ENCODE data around the gene SLC25A47. TPM values are rescaled to one million over a fixed set of nuclear protein-coding genes. Genes with fewer than 3 reads are reported as not detected.
A peak's percentile ranks its signal among the peaks of the same experiment; 100 is the strongest.
"Not testable (repeated sequence)": the region's sequence is repeated elsewhere in the genome, so short reads cannot be mapped to it uniquely, and the experiment has no call there.

SLC25A47 gene
- total RNA-seq, 1 experiment from 2014 or later, result not detected

DNA sequence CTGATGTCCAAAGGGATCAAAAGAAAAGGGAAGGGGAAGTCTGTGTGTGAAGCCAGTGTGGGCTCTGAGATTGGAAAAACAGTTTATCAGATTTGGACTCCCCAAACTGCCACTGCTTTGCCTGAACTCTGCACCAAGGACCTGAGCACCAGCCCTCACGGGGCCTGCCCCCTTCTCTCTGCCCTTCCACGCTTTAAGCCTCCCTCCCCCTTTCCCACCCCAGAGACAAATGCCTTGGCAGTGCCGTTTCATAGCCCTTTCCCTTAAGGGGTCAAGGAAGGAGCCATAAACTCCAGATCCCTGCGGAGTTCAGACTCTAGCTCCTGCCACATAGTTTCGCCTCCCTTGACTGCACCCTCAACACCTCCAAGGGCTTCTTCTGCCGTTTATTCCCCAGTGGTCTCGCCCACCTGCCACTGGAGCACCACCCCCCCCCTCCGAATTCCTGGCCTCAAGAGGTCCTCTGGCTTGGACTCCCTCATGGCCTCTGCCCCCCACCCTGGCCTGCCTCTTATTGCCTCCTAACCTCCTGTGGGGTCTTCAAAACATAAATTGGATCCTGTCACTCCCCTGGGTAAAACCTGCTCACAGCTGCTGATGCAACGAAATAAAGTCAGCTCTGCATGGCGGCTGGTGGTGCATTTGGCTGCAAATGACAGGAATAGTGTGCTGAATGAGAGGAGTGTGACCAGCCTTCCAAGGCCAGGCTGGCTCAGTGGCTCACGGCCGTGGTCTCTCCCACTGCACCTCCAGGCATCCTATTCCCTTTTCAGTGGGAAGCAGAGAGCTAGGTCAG lies 35.7 kb upstream of the SLC25A47 start:
- peak; percentile 12 for DNase-seq (ENCODE audit: low spot score)
- ChIA-PET CTCF (interaction anchor here (1.2 to 1.4 kb wide), 2 partner anchors 90 to 94 kb away, joined by 3 to 4 read pairs; no protein-coding TSS in a partner anchor), POLR2A (no interaction called here)
- Mint-ChIP-seq H3K4me1 (peaks cover 35% of the 10 kb centered on the region), H3K4me3 (no peak overlapping the region), H3K9me3 (no peaks in the 10 kb centered on the region), H3K27me3 (ENCODE audit: low read depth) (no peaks in the 10 kb centered on the region), H3K27ac (peak overlapping the region; percentile 87), H3K36me3 (peaks cover 3% of the 10 kb centered on the region; the same call in 1 of the 2 replicates)
- TF ChIP-seq, protein P1, sequence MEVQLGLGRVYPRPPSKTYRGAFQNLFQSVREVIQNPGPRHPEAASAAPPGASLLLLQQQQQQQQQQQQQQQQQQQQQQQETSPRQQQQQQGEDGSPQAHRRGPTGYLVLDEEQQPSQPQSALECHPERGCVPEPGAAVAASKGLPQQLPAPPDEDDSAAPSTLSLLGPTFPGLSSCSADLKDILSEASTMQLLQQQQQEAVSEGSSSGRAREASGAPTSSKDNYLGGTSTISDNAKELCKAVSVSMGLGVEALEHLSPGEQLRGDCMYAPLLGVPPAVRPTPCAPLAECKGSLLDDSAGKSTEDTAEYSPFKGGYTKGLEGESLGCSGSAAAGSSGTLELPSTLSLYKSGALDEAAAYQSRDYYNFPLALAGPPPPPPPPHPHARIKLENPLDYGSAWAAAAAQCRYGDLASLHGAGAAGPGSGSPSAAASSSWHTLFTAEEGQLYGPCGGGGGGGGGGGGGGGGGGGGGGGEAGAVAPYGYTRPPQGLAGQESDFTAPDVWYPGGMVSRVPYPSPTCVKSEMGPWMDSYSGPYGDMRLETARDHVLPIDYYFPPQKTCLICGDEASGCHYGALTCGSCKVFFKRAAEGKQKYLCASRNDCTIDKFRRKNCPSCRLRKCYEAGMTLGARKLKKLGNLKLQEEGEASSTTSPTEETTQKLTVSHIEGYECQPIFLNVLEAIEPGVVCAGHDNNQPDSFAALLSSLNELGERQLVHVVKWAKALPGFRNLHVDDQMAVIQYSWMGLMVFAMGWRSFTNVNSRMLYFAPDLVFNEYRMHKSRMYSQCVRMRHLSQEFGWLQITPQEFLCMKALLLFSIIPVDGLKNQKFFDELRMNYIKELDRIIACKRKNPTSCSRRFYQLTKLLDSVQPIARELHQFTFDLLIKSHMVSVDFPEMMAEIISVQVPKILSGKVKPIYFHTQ (CRISPR knock-in tag; IDR thresholded peaks at IDR 0.05), result no peak
- no peak for TF ChIP-seq OVOL2 (CRISPR knock-in tag; IDR thresholded peaks at IDR 0.05; ENCODE audit: borderline replicate concordance)
- TF ChIP-seq, protein P2, sequence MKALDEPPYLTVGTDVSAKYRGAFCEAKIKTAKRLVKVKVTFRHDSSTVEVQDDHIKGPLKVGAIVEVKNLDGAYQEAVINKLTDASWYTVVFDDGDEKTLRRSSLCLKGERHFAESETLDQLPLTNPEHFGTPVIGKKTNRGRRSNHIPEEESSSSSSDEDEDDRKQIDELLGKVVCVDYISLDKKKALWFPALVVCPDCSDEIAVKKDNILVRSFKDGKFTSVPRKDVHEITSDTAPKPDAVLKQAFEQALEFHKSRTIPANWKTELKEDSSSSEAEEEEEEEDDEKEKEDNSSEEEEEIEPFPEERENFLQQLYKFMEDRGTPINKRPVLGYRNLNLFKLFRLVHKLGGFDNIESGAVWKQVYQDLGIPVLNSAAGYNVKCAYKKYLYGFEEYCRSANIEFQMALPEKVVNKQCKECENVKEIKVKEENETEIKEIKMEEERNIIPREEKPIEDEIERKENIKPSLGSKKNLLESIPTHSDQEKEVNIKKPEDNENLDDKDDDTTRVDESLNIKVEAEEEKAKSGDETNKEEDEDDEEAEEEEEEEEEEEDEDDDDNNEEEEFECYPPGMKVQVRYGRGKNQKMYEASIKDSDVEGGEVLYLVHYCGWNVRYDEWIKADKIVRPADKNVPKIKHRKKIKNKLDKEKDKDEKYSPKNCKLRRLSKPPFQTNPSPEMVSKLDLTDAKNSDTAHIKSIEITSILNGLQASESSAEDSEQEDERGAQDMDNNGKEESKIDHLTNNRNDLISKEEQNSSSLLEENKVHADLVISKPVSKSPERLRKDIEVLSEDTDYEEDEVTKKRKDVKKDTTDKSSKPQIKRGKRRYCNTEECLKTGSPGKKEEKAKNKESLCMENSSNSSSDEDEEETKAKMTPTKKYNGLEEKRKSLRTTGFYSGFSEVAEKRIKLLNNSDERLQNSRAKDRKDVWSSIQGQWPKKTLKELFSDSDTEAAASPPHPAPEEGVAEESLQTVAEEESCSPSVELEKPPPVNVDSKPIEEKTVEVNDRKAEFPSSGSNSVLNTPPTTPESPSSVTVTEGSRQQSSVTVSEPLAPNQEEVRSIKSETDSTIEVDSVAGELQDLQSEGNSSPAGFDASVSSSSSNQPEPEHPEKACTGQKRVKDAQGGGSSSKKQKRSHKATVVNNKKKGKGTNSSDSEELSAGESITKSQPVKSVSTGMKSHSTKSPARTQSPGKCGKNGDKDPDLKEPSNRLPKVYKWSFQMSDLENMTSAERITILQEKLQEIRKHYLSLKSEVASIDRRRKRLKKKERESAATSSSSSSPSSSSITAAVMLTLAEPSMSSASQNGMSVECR (CRISPR knock-in tag; IDR thresholded peaks at IDR 0.05; ENCODE audit: borderline replicate concordance), result no peak
- no peak for TF ChIP-seq ZNF263 (CRISPR knock-in tag; IDR thresholded peaks at IDR 0.05; ENCODE audit: low read depth)
- no peak for ATAC-seq

DNA sequence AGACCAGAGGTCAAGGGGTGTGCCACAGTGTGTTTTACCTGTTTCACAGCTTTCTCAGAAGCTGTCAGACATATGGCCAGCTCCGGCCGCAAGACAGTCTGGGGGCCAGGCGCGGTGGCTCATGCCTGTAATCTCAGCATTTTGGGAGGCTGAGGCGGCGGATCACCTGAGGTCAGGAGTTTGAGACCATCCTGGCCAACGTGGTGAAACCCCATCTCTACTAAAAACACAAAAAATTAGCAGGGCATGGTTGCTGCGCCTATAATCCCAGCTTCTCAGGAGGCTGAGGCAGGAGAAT lies 35.2 kb upstream of the SLC25A47 start:
- ATAC-seq; H3K9me3 Mint-ChIP-seq; DNase-seq (ENCODE audit: low spot score); H3K36me3 Mint-ChIP-seq; POLR2A ChIA-PET; H3K4me3 Mint-ChIP-seq; H3K27me3 Mint-ChIP-seq (ENCODE audit: low read depth): not testable (repeated sequence)
- CTCF ChIA-PET, result interaction anchor here (1.2 to 1.4 kb wide), 2 partner anchors 89 to 95 kb away, joined by 3 to 4 read pairs; no protein-coding TSS in a partner anchor
- H3K4me1 Mint-ChIP-seq, result peaks cover 31% of the 10 kb centered on the region
- peak overlapping the region; percentile 87; the same call in 1 of the 2 replicates for H3K27ac Mint-ChIP-seq

DNA sequence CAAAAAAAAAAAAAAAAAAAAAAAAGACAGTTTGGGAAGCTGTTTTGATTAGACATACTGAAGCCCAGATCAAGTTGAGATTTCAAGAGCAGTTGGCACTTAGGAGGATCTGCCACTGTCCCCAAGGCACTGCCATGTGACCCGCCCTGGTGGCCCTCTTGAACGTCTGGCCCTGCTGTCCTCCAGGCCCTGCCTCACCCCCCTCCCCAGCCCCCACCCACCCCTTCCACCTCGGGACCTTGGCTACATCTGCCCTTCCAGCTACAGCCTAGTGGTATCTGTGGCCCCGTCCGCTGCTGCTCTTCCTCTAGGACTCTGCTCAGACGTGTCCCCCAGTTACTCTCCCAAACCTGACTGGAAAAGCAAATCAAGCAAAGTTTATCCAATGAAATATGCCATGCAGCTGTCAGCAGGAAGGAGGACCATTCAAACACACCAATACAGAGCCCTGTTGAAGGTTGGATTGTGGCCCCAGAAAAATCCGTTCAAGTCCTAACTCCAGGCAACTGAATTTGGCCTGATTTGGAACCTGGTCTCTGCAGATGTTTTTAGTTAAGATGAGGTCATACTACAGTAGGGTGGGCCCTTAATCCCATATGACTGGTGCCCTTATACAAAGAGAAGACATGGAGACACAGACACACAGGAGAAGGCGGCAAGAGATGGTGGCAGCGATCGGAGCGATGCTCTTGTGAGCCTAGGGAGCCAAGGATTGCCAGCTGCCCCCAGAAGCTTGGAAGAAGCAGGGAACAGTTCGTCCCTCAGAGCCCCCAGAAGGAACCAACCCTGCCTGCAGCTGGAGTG lies 34.6 kb upstream of the SLC25A47 start:
- no peaks in the 10 kb centered on the region for H3K9me3 Mint-ChIP-seq
- no peak for ATAC-seq
- POLR2A ChIA-PET, result no interaction called here
- H3K4me3 Mint-ChIP-seq, result no peak overlapping the region
- H3K4me1 Mint-ChIP-seq, result peaks cover 28% of the 10 kb centered on the region
- peak; percentile 5 for DNase-seq (ENCODE audit: low spot score)
- CTCF ChIA-PET, result interaction anchor here (1.2 to 1.7 kb wide), 3 partner anchors 17 to 95 kb away, joined by 3 to 8 read pairs (median 4); no protein-coding TSS in a partner anchor
- peaks cover 3% of the 10 kb centered on the region; the same call in 1 of the 2 replicates for H3K36me3 Mint-ChIP-seq
- H3K27me3 Mint-ChIP-seq (ENCODE audit: low read depth), result no peaks in the 10 kb centered on the region
- H3K27ac Mint-ChIP-seq, result peak overlapping the region; percentile 46
- TF ChIP-seq ZNF396 (CRISPR knock-in tag; IDR thresholded peaks at IDR 0.05; ENCODE audit: borderline replicate concordance) (no peak), SOX15 (CRISPR knock-in tag; IDR thresholded peaks at IDR 0.05) (no peak), SMAD4 (CRISPR knock-in tag; IDR thresholded peaks at IDR 0.05) (no peak)
- TF ChIP-seq, protein P3, sequence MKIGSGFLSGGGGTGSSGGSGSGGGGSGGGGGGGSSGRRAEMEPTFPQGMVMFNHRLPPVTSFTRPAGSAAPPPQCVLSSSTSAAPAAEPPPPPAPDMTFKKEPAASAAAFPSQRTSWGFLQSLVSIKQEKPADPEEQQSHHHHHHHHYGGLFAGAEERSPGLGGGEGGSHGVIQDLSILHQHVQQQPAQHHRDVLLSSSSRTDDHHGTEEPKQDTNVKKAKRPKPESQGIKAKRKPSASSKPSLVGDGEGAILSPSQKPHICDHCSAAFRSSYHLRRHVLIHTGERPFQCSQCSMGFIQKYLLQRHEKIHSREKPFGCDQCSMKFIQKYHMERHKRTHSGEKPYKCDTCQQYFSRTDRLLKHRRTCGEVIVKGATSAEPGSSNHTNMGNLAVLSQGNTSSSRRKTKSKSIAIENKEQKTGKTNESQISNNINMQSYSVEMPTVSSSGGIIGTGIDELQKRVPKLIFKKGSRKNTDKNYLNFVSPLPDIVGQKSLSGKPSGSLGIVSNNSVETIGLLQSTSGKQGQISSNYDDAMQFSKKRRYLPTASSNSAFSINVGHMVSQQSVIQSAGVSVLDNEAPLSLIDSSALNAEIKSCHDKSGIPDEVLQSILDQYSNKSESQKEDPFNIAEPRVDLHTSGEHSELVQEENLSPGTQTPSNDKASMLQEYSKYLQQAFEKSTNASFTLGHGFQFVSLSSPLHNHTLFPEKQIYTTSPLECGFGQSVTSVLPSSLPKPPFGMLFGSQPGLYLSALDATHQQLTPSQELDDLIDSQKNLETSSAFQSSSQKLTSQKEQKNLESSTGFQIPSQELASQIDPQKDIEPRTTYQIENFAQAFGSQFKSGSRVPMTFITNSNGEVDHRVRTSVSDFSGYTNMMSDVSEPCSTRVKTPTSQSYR (CRISPR knock-in tag; IDR thresholded peaks at IDR 0.05), result no peak
- TF ChIP-seq, protein P4, sequence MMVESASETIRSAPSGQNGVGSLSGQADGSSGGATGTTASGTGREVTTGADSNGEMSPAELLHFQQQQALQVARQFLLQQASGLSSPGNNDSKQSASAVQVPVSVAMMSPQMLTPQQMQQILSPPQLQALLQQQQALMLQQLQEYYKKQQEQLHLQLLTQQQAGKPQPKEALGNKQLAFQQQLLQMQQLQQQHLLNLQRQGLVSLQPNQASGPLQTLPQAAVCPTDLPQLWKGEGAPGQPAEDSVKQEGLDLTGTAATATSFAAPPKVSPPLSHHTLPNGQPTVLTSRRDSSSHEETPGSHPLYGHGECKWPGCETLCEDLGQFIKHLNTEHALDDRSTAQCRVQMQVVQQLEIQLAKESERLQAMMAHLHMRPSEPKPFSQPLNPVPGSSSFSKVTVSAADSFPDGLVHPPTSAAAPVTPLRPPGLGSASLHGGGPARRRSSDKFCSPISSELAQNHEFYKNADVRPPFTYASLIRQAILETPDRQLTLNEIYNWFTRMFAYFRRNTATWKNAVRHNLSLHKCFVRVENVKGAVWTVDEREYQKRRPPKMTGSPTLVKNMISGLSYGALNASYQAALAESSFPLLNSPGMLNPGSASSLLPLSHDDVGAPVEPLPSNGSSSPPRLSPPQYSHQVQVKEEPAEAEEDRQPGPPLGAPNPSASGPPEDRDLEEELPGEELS (CRISPR knock-in tag; IDR thresholded peaks at IDR 0.05), result no peak
- TF ChIP-seq, protein P5, sequence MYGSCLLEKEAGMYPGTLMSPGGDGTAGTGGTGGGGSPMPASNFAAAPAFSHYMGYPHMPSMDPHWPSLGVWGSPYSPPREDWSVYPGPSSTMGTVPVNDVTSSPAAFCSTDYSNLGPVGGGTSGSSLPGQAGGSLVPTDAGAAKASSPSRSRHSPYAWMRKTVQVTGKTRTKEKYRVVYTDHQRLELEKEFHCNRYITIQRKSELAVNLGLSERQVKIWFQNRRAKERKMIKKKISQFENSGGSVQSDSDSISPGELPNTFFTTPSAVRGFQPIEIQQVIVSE (CRISPR knock-in tag; IDR thresholded peaks at IDR 0.05; ENCODE audit: borderline replicate concordance), result no peak
- TF ChIP-seq, protein P6, sequence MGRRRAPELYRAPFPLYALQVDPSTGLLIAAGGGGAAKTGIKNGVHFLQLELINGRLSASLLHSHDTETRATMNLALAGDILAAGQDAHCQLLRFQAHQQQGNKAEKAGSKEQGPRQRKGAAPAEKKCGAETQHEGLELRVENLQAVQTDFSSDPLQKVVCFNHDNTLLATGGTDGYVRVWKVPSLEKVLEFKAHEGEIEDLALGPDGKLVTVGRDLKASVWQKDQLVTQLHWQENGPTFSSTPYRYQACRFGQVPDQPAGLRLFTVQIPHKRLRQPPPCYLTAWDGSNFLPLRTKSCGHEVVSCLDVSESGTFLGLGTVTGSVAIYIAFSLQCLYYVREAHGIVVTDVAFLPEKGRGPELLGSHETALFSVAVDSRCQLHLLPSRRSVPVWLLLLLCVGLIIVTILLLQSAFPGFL (CRISPR knock-in tag; IDR thresholded peaks at IDR 0.05; ENCODE audit: borderline replicate concordance), result no peak
